ENCODE measurements around the gene SMPD2.

The SMPD2 gene

GRCh38 chr6:109440331-109441068, at the start of gene SMPD2, which contains the start of gene PPIL6:
Gene SMPD2 (plus strand): TSS chr6:109440724. CDS start chr6:109441122, 398 bp downstream.
Gene PPIL6 (minus strand): TSS chr6:109440628. CDS start chr6:109440590, 38 bp downstream.
- peak; percentile 86 for DNase-seq

- no peak for DNase-seq
Observed at GRCh38 chr6:109393157-109393885, 47.2 kb upstream of the SMPD2 start.

- no peak for DNase-seq
Observed at GRCh38 chr6:109393886-109394281, 46.6 kb upstream of the SMPD2 start.

- no peak for DNase-seq
Observed at GRCh38 chr6:109396046-109396718, 44.3 kb upstream of the SMPD2 start.

- no peak for DNase-seq
Observed at GRCh38 chr6:109397020-109397419, 43.5 kb upstream of the SMPD2 start.

GRCh38 chr6:109406196-109406595, 34.3 kb upstream of the SMPD2 start:
- DNase-seq = no peak

GRCh38 chr6:109411034-109411433, 29.5 kb upstream of the SMPD2 start:
- no peak for DNase-seq

- no peak for DNase-seq
Observed at GRCh38 chr6:109417646-109418045, 22.9 kb upstream of the SMPD2 start.

- DNase-seq = no peak
Observed at GRCh38 chr6:109420751-109421150, 19.8 kb upstream of the SMPD2 start.

- DNase-seq = no peak
Observed at GRCh38 chr6:109421184-109421583, 19.3 kb upstream of the SMPD2 start.

GRCh38 chr6:109424946-109425345, 15.6 kb upstream of the SMPD2 start:
- no peak for DNase-seq

- no peak for DNase-seq
Observed at GRCh38 chr6:109428889-109429477, 11.5 kb upstream of the SMPD2 start.

- no peak for DNase-seq
Observed at GRCh38 chr6:109429496-109429895, 11.0 kb upstream of the SMPD2 start.

- DNase-seq = no peak
Observed at GRCh38 chr6:109434456-109434855, 6.1 kb upstream of the SMPD2 start.

GRCh38 chr6:109436041-109436440, 4.5 kb upstream of the SMPD2 start:
- DNase-seq = no peak

- peak; percentile 52 for DNase-seq
Observed at GRCh38 chr6:109441069-109441816, 719 bp downstream of the SMPD2 start.

GRCh38 chr6:109442393-109442924, 1.9 kb downstream of the SMPD2 start:
- no peak for DNase-seq

- DNase-seq = no peak
Observed at GRCh38 chr6:109443425-109443950, 3.0 kb downstream of the SMPD2 start.

GRCh38 chr6:109445382-109445781, 4.9 kb downstream of the SMPD2 start:
- no peak for DNase-seq

- no peak for DNase-seq
Observed at GRCh38 chr6:109446072-109446471, 5.5 kb downstream of the SMPD2 start.

GRCh38 chr6:109446541-109446940, 6.0 kb downstream of the SMPD2 start:
- no peak for DNase-seq

GRCh38 chr6:109447087-109447486, 6.6 kb downstream of the SMPD2 start:
- no peak for DNase-seq

Measured in CD4-positive, alpha-beta T cell treated with Interferon gamma for 1 hour (primary cell).